HCT116 (cell line): ENCODE measurements around the gene LMO7. TPM values are rescaled to one million over a fixed set of nuclear protein-coding genes. Genes with fewer than 3 reads are reported as not detected.
"Not testable (repeated sequence)": the region's sequence is repeated elsewhere in the genome, so short reads cannot be mapped to it uniquely, and the experiment has no call there.

Experiments
- ATAC-seq: fragments of 200-7000 bp; cut with Tn5 transposase; 2 replicates; pipeline ENCODE4 v1.9.1; 2020; ENCODE audit warnings: mild to moderate bottlenecking, moderate library complexity
- BruUV-seq: library from RNA; stranded (reverse); fragments of 400-500 nt; replicated peaks from 2 replicates; lab custom pipeline; 2021; lab: Mats Ljungman, UMichigan
- CTCF ChIA-PET: fragments of 300-600 bp; sonication (Branson Sonifier 250); formaldehyde crosslinking; loops from one replicate; lab custom pipeline; 2021; ENCODE audit warnings: antibody characterized with exemption; lab: Charles Lee
- POLR2A ChIA-PET: fragments of 300-600, 350-600 bp; sonication (Branson Sonifier 250); formaldehyde crosslinking; loops from one replicate; lab custom pipeline; 2021; ENCODE audit warnings: antibody characterized with exemption; lab: Charles Lee
- RAD21 ChIA-PET, 2 experiments: fragments of 300-600 bp; sonication (Branson Sonifier 250); formaldehyde crosslinking; loops; one replicate each; lab custom pipeline; 2023; ENCODE audit warnings: low total read pairs in 2 of 2; ENCODE audit not compliant: uncharacterized antibody in 2 of 2, unreplicated experiment in 2 of 2, low non-redundant PET in 1 of 2; lab: Charles Lee
- DNase-seq: peaks from one replicate; pipeline ENCODE4 v3.0.0-alpha.2; 2010; ENCODE audit warnings: low read depth, low spot score
- H2AFZ ChIP-seq: fragments of 200-600 bp; shearing (Covaris generic), sonication (generic); 2 replicates; pipeline ENCODE4 v1.6.1; 2017; ENCODE audit warnings: low read depth, mixed run types, mixed read lengths, antibody characterized with exemption, low read length; ENCODE audit not compliant: poor library complexity, severe bottlenecking
- H3K27ac ChIP-seq: 2 replicates; pipeline ENCODE4 v1.5.1; 2012; ENCODE audit warnings: low read depth, low read length
- H3K27me3 ChIP-seq: fragments of 200-600 bp; sonication (generic); 2 replicates; pipeline ENCODE4 v1.6.1; 2016; ENCODE audit warnings: mixed run types, low read length, mixed read lengths; ENCODE audit not compliant: insufficient read depth
- H3K36me3 ChIP-seq, 2 experiments: fragments of 200-500 bp in 1 of 2; fragments of 200-600 bp in 1 of 2; sonication (Bioruptor generic) in 1 of 2; sonication (generic) in 1 of 2; 2 replicates each; pipeline versions ENCODE4 v1.5.1 to v1.6.1; 2014 to 2016; ENCODE audit warnings: low read length in 2 of 2, inconsistent platforms in 1 of 2, mixed read lengths in 1 of 2, mixed run types in 1 of 2; ENCODE audit not compliant: insufficient read depth in 2 of 2, control insufficient read depth in 1 of 2
- H3K4me1 ChIP-seq, 2 experiments: fragments of 200-600 bp in 1 of 2; sonication (generic) in 1 of 2; 2 replicates each; pipeline versions ENCODE4 v1.5.1 to v1.6.1; 2012 to 2017; ENCODE audit warnings: low read length in 2 of 2, inconsistent platforms in 1 of 2, mild to moderate bottlenecking in 1 of 2, mixed read lengths in 1 of 2, mixed run types in 1 of 2, moderate library complexity in 1 of 2; ENCODE audit not compliant: insufficient read depth in 2 of 2, control insufficient read depth in 1 of 2
- H3K4me2 ChIP-seq: fragments of 200-600 bp; sonication (generic); 2 replicates; pipeline ENCODE4 v1.6.1; 2017; ENCODE audit warnings: mixed run types, low read length, mixed read lengths
- H3K4me3 ChIP-seq, 2 experiments: fragments of 200-600 bp in 1 of 2; sonication (generic) in 1 of 2; replicated peaks in 1 of 2; 2 replicates each; pipeline ENCODE4 v1.5.1; 2011 to 2016; ENCODE audit warnings: low read length in 2 of 2, control low read depth in 1 of 2, low read depth in 1 of 2, mild to moderate bottlenecking in 1 of 2, mixed read lengths in 1 of 2, mixed run types in 1 of 2
- H3K79me2 ChIP-seq: fragments of 200-600 bp; sonication (generic); 2 replicates; pipeline ENCODE4 v1.6.1; 2017; ENCODE audit warnings: mild to moderate bottlenecking, mixed run types, low read length, moderate library complexity, mixed read lengths; ENCODE audit not compliant: insufficient read depth
- H3K9ac ChIP-seq: fragments of 200-600 bp; sonication (generic); 2 replicates; pipeline ENCODE4 v1.6.1; 2016; ENCODE audit warnings: low read length, mixed read lengths
- H3K9me2 ChIP-seq: fragments of 200-600 bp; sonication (generic), shearing (Covaris generic); 2 replicates; pipeline ENCODE4 v1.6.1; 2017; ENCODE audit warnings: mixed run types, mild to moderate bottlenecking, moderate library complexity; ENCODE audit not compliant: insufficient read depth
- H3K9me3 ChIP-seq, 2 experiments: fragments of 200-500 bp in 1 of 2; fragments of 200-600 bp in 1 of 2; sonication (Bioruptor generic) in 1 of 2; sonication (generic) in 1 of 2; 2 replicates each; pipeline ENCODE4 v1.6.1; 2014 to 2017; ENCODE audit warnings: low read length in 2 of 2, mixed read lengths in 2 of 2, inconsistent platforms in 1 of 2, low read depth in 1 of 2, mild to moderate bottlenecking in 1 of 2, mixed run types in 1 of 2, moderate library complexity in 1 of 2; ENCODE audit not compliant: control insufficient read depth in 1 of 2, insufficient read depth in 1 of 2
- H4K20me1 ChIP-seq: fragments of 200-600 bp; sonication (generic), shearing (Covaris generic); 2 replicates; pipeline ENCODE4 v1.6.1; 2017; ENCODE audit warnings: mixed run types, mild to moderate bottlenecking, moderate library complexity; ENCODE audit not compliant: insufficient read depth
- CBX3 ChIP-seq: IDR thresholded peaks from 2 replicates; pipeline ENCODE4 v1.6.1; 2012; ENCODE audit warnings: low read depth
- CEBPB ChIP-seq: IDR thresholded peaks from 2 replicates; pipeline ENCODE4 v1.6.1; 2012; ENCODE audit warnings: low read depth
- ELF1 ChIP-seq: IDR thresholded peaks from 2 replicates; pipeline ENCODE4 v1.6.1; 2012; ENCODE audit warnings: low read depth, borderline replicate concordance
- RAD21 ChIP-seq: IDR thresholded peaks from 2 replicates; pipeline ENCODE4 v1.6.1; 2012; ENCODE audit warnings: low read depth, mild to moderate bottlenecking
- SP1 ChIP-seq: IDR thresholded peaks from 2 replicates; pipeline ENCODE4 v1.6.1; 2012; ENCODE audit warnings: low read depth
- ZNF274 ChIP-seq: fragments of 200-500 bp; sonication (Bioruptor generic); IDR thresholded peaks from 2 replicates; pipeline ENCODE4 v1.6.1; 2014; ENCODE audit warnings: mild to moderate bottlenecking, low read depth, low read length, inconsistent platforms
- intact Hi-C: fragments of 100-400 bp; cut with micrococcal nuclease; formaldehyde crosslinking; loops from 2 replicates; pipeline ENCODE4 v1.10.0; 2022
- total RNA-seq: library from RNA; stranded (reverse); gene quantifications from one replicate; pipeline ENCODE4 v1.2.1, GENCODE V29; 2021; ENCODE audit not compliant: unreplicated experiment
- TF ChIP-seq, protein P1 (sequence below): IDR thresholded peaks from 2 replicates; pipeline ENCODE4 v1.6.1; 2012
- TF ChIP-seq, protein P2 (sequence below), 3 experiments: fragments of 200-600 bp in 1 of 3; sonication (generic) in 1 of 3; IDR thresholded peaks in 2 of 3; conservative IDR thresholded peaks in 1 of 3; 2 replicates each; pipeline ENCODE4 v1.5.1; 2012 to 2017; ENCODE audit warnings: low read depth in 2 of 3, low read length in 2 of 3, antibody characterized with exemption in 1 of 3, borderline replicate concordance in 1 of 3, control low read depth in 1 of 3, mild to moderate bottlenecking in 1 of 3, mixed read lengths in 1 of 3, mixed run types in 1 of 3, moderate library complexity in 1 of 3; ENCODE audit not compliant: insufficient read depth in 1 of 3

Gene LMO7
- total RNA-seq, 1 experiment from 2014 or later, result 8.1 TPM

DNA sequence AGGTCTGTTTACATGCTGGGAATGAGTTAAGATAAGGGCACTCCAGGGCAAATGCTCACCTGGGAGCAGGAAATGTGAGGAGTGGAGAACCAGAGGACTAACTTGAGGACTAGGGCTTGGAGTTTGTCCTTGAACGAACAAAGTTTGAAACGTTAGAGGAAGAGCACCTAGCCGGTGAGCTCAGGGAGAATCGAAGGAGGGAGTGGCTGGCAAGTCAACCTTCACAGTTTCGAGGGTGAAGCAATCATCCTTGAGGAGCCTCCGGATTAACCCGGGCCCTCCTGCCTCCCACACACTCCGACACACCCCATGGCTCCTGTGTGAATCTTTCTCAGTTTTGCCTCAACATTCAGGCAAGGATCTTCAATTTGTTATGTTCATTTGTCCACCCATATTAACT is 58.6 kb downstream of the LMO7 start (continued):
- TF ChIP-seq, protein P1, sequence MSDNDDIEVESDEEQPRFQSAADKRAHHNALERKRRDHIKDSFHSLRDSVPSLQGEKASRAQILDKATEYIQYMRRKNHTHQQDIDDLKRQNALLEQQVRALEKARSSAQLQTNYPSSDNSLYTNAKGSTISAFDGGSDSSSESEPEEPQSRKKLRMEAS, result no peak
- no peak for TF ChIP-seq SP1
- TF ChIP-seq CEBPB, result no peak
- TF ChIP-seq ELF1, result no peak
- no peak for TF ChIP-seq ZNF274

DNA sequence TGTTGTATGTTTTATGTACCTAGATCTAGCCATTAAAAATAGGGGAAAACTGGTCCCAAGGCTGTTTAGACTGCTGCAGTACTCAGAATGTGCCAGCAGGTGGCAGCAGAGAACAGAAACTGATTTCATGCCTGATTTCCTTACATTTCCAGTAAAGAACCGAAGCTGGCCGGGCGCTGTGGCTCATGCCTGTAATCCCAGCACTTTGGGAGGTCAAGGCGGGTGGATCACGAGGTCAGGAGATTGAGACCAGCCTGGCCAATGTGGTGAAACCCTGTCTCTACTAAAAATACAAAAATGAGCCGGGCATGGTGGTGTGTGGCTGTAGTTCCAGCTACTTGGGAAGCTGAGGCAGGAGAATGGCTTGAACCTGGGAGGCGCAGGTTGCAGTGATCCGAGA is 59.8 kb downstream of the LMO7 start:
- not testable (repeated sequence) for H3K36me3 ChIP-seq, DNase-seq, H3K4me2 ChIP-seq, H3K4me1 ChIP-seq, H3K27me3 ChIP-seq, H3K4me3 ChIP-seq, H3K79me2 ChIP-seq, H3K9ac ChIP-seq, BruUV-seq, H2AFZ ChIP-seq, H3K27ac ChIP-seq, H3K9me3 ChIP-seq, H4K20me1 ChIP-seq, H3K9me2 ChIP-seq
- intact Hi-C loops, result loop anchor here (1.0 to 5.0 kb wide), 3 partner anchors 104 to 777 kb away; no protein-coding TSS in a partner anchor
- peak; percentile 87 for ATAC-seq
- CTCF ChIA-PET, result interaction anchor here (0.6 to 3.8 kb wide), 29 partner anchors 8 to 1284 kb away, joined by 3 to 58 read pairs (median 5); no protein-coding TSS in a partner anchor
- RAD21 ChIA-PET, result interaction anchor here in 1 of 2 experiments (1.4 kb wide), 1 partner anchor 65 kb away, joined by 4 read pairs; no protein-coding TSS in a partner anchor
- TF ChIP-seq, protein P2, sequence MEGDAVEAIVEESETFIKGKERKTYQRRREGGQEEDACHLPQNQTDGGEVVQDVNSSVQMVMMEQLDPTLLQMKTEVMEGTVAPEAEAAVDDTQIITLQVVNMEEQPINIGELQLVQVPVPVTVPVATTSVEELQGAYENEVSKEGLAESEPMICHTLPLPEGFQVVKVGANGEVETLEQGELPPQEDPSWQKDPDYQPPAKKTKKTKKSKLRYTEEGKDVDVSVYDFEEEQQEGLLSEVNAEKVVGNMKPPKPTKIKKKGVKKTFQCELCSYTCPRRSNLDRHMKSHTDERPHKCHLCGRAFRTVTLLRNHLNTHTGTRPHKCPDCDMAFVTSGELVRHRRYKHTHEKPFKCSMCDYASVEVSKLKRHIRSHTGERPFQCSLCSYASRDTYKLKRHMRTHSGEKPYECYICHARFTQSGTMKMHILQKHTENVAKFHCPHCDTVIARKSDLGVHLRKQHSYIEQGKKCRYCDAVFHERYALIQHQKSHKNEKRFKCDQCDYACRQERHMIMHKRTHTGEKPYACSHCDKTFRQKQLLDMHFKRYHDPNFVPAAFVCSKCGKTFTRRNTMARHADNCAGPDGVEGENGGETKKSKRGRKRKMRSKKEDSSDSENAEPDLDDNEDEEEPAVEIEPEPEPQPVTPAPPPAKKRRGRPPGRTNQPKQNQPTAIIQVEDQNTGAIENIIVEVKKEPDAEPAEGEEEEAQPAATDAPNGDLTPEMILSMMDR (IDR thresholded peaks at IDR 0.05 in 2 of 3, conservative IDR thresholded peaks at IDR 0.05 in 1 of 3; ENCODE audit: borderline replicate concordance in 1 of 3, insufficient read depth in 1 of 3, low read depth in 2 of 3, low read length in 2 of 3), result peak; percentile 78 to 87 (median 83)
- TF ChIP-seq RAD21 (peak; percentile 92), CBX3 (0 out of 2 replicates have a peak, but pooled peaks have one; percentile 27)
- POLR2A ChIA-PET, result interaction anchor here (1.1 kb wide), 1 partner anchor 9 kb away, joined by 4 read pairs; no protein-coding TSS in a partner anchor
